ENCODE data around the gene ZNF813.
"Not testable (repeated sequence)": the region's sequence is repeated elsewhere in the genome, so short reads cannot be mapped to it uniquely, and the experiment has no call there.

Gene ZNF813

GRCh38 chr19:53467485-53468262 lies at the start of gene ZNF813:
Gene ZNF813, plus strand, starts transcription at chr19:53467733. Its CDS starts 16,090 bp downstream, at chr19:53483823.
- DNase-seq (ENCODE audit: low read depth): peak; percentile 75

GRCh38 chr19:53420520-53421315 lies 46.8 kb upstream of the ZNF813 start:
- not testable (repeated sequence) for DNase-seq (ENCODE audit: low read depth); H3K4me3 ChIP-seq (ENCODE audit: control insufficient read depth, low read depth, low read length)

More at GRCh38 chr19:53467485-53468262, at the start of gene ZNF813:
- TF ChIP-seq CTCF (conservative IDR thresholded peaks at IDR 0.05; ENCODE audit: control insufficient read depth, insufficient read depth, low read depth, low read length): no peak
- H3K4me3 ChIP-seq (ENCODE audit: control insufficient read depth, low read depth, low read length): peak within 1 kb of the TSS; percentile 81

GRCh38 chr19:53422551-53422950 lies 45.0 kb upstream of the ZNF813 start:
- no peak overlapping the region for H3K4me3 ChIP-seq (ENCODE audit: control insufficient read depth, low read depth, low read length)
- no peak for TF ChIP-seq CTCF (conservative IDR thresholded peaks at IDR 0.05; ENCODE audit: control insufficient read depth, insufficient read depth, low read depth, low read length)
- no peak for DNase-seq (ENCODE audit: low read depth)

- not testable (repeated sequence) for DNase-seq (ENCODE audit: low read depth); H3K4me3 ChIP-seq (ENCODE audit: control insufficient read depth, low read depth, low read length)
Measured at GRCh38 chr19:53423074-53423473, 44.5 kb upstream of the ZNF813 start.

- peak; percentile 22 for DNase-seq (ENCODE audit: low read depth)
- H3K4me3 ChIP-seq (ENCODE audit: control insufficient read depth, low read depth, low read length): not testable (repeated sequence)
Measured at GRCh38 chr19:53423680-53424079, 43.9 kb upstream of the ZNF813 start.

GRCh38 chr19:53424968-53425597 lies 42.5 kb upstream of the ZNF813 start:
- H3K4me3 ChIP-seq (ENCODE audit: control insufficient read depth, low read depth, low read length): no peak overlapping the region
- peak; percentile 74 for TF ChIP-seq CTCF (conservative IDR thresholded peaks at IDR 0.05; ENCODE audit: control insufficient read depth, insufficient read depth, low read depth, low read length)
- peak; percentile 71 for DNase-seq (ENCODE audit: low read depth)

GRCh38 chr19:53431399-53432087 lies 36.0 kb upstream of the ZNF813 start, which contains the start of gene ZNF761:
Gene ZNF761, plus strand, starts transcription at chr19:53431984. Its CDS starts 15,285 bp downstream, at chr19:53447269.
- TF ChIP-seq CTCF (conservative IDR thresholded peaks at IDR 0.05; ENCODE audit: control insufficient read depth, insufficient read depth, low read depth, low read length): no peak
- peak within 1 kb of the TSS; percentile 87 for H3K4me3 ChIP-seq (ENCODE audit: control insufficient read depth, low read depth, low read length)
- DNase-seq (ENCODE audit: low read depth): peak; percentile 84
